DOHH2 (cell line): ENCODE results near the gene GYG2.

Source experiments
- H3F3A ChIP-seq: fragments of 200-600 bp; sonication (generic), shearing (Covaris generic); 2 replicates; pipeline ENCODE4 v1.6.0; 2016; ENCODE audit warnings: antibody characterized with exemption, mild to moderate bottlenecking; ENCODE audit not compliant: control insufficient read depth, insufficient read depth
- H3K27ac ChIP-seq: fragments of 200-600 bp; sonication (generic); 2 replicates; pipeline ENCODE4 v1.5.1; 2014; ENCODE audit warnings: low read depth, mild to moderate bottlenecking, low read length, moderate library complexity
- H3K27me3 ChIP-seq: fragments of 200-600 bp; sonication (generic); 2 replicates; pipeline ENCODE4 v1.6.1; 2014; ENCODE audit warnings: mild to moderate bottlenecking, low read length, mixed read lengths; ENCODE audit not compliant: control insufficient read depth
- H3K36me3 ChIP-seq: fragments of 200-600 bp; sonication (generic); 2 replicates; pipeline ENCODE4 v1.6.1; 2014; ENCODE audit warnings: mild to moderate bottlenecking, low read length, moderate library complexity, mixed read lengths; ENCODE audit not compliant: control insufficient read depth
- H3K4me1 ChIP-seq: fragments of 200-600 bp; sonication (generic); 2 replicates; pipeline ENCODE4 v1.6.1; 2014; ENCODE audit warnings: mild to moderate bottlenecking, low read length, mixed read lengths; ENCODE audit not compliant: control insufficient read depth
- H3K4me2 ChIP-seq: fragments of 200-600 bp; sonication (generic); 2 replicates; pipeline ENCODE4 v1.6.0; 2014; ENCODE audit warnings: mild to moderate bottlenecking, low read length, moderate library complexity
- H3K4me3 ChIP-seq: fragments of 200-600 bp; sonication (generic); 2 replicates; pipeline ENCODE4 v1.5.1; 2014; ENCODE audit warnings: mild to moderate bottlenecking, low read length, mixed read lengths
- H3K79me2 ChIP-seq: fragments of 200-600 bp; sonication (generic); 2 replicates; pipeline ENCODE4 v1.6.1; 2014; ENCODE audit warnings: mild to moderate bottlenecking, low read length, mixed read lengths; ENCODE audit not compliant: control insufficient read depth
- H3K9me2 ChIP-seq: fragments of 200-600 bp; sonication (generic); replicated peaks from 2 replicates; pipeline ENCODE4 v1.6.1; 2014; ENCODE audit warnings: mild to moderate bottlenecking, low read length, mixed read lengths; ENCODE audit not compliant: control insufficient read depth
- H3K9me3 ChIP-seq: fragments of 200-600 bp; sonication (generic); 2 replicates; pipeline ENCODE4 v1.6.1; 2014; ENCODE audit warnings: antibody characterized with exemption, low read length, mixed read lengths; ENCODE audit not compliant: control insufficient read depth, insufficient read depth
- H4K20me1 ChIP-seq: fragments of 200-600 bp; sonication (generic); 2 replicates; pipeline ENCODE4 v1.6.0; 2014; ENCODE audit warnings: low read depth, mild to moderate bottlenecking, antibody characterized with exemption, low read length, moderate library complexity; ENCODE audit not compliant: control insufficient read depth, insufficient read depth
- CTCF ChIP-seq: fragments of 200-600 bp; sonication (generic); IDR thresholded peaks from one replicate; pipeline ENCODE4 v1.5.1; 2014; ENCODE audit warnings: antibody characterized with exemption, mild to moderate bottlenecking, low read depth, low read length; ENCODE audit not compliant: poor library complexity, severe bottlenecking
- EZH2phosphoT487 ChIP-seq: fragments of 200-600 bp; sonication (generic); IDR thresholded peaks from 2 replicates; pipeline ENCODE4 v1.6.1; 2017; ENCODE audit warnings: borderline replicate concordance, mild to moderate bottlenecking, antibody characterized with exemption, low read length, moderate library complexity, mixed read lengths

GYG2 gene

GRCh38 chrX:2819345-2820135, 9.2 kb upstream of the GYG2 start:
- no peak overlapping the region for H3K4me3 ChIP-seq
- H3K4me2 ChIP-seq: no peak overlapping the region
- TF ChIP-seq CTCF: no peak
- no peak for TF ChIP-seq EZH2phosphoT487

GRCh38 chrX:2820136-2820771, 8.5 kb upstream of the GYG2 start:
- TF ChIP-seq CTCF (no peak), EZH2phosphoT487 (no peak)
- no peaks in the 10 kb centered on the region for H3K36me3 ChIP-seq
- H3K4me3 ChIP-seq: no peak overlapping the region
- no peaks in the 10 kb centered on the region for H3K9me2 ChIP-seq
- H3K9me3 ChIP-seq: no peaks in the 10 kb centered on the region
- H3K4me1 ChIP-seq: no peaks in the 10 kb centered on the region
- H3K27ac ChIP-seq: no peak overlapping the region
- no peaks in the 10 kb centered on the region for H3K79me2 ChIP-seq
- H3F3A ChIP-seq: no peaks in the 10 kb centered on the region
- no peaks in the 10 kb centered on the region for H4K20me1 ChIP-seq
- no peak overlapping the region for H3K4me2 ChIP-seq
- no peaks in the 10 kb centered on the region for H3K27me3 ChIP-seq

More at GRCh38 chrX:2819345-2820135, 9.2 kb upstream of the GYG2 start:
- Histone ChIP-seq H3K27ac (no peak overlapping the region), H3K36me3 (no peaks in the 10 kb centered on the region), H3K9me2 (no peaks in the 10 kb centered on the region), H3K4me1 (no peaks in the 10 kb centered on the region), H3K27me3 (no peaks in the 10 kb centered on the region), H3K9me3 (no peaks in the 10 kb centered on the region), H4K20me1 (no peaks in the 10 kb centered on the region), H3K79me2 (no peaks in the 10 kb centered on the region), H3F3A (no peaks in the 10 kb centered on the region)

- H3K79me2 ChIP-seq: no peaks in the 10 kb centered on the region
These were observed 4.8 kb upstream of the GYG2 start for GRCh38 chrX:2823795-2824386.

More at GRCh38 chrX:2823795-2824386, 4.8 kb upstream of the GYG2 start:
- TF ChIP-seq CTCF (no peak), EZH2phosphoT487 (no peak)
- H3K4me2 ChIP-seq: no peak overlapping the region
- no peak overlapping the region for H3K27ac ChIP-seq
- no peaks in the 10 kb centered on the region for H3F3A ChIP-seq
- no peaks in the 10 kb centered on the region for H3K9me3 ChIP-seq
- no peaks in the 10 kb centered on the region for H3K36me3 ChIP-seq
- no peak overlapping the region for H3K4me3 ChIP-seq
- no peaks in the 10 kb centered on the region for H3K9me2 ChIP-seq
- H3K4me1 ChIP-seq: no peaks in the 10 kb centered on the region
- no peaks in the 10 kb centered on the region for H3K27me3 ChIP-seq
- no peaks in the 10 kb centered on the region for H4K20me1 ChIP-seq
